Stromal cell of bone marrow (primary cell): Measurements from ENCODE around the gene ZNF888.
"Not testable (repeated sequence)": the region's sequence is repeated elsewhere in the genome, so short reads cannot be mapped to it uniquely, and the experiment has no call there.

Source experiments
- DNase-seq: peaks from one replicate; pipeline ENCODE4 v3.0.0-alpha.2; 2012; ENCODE audit warnings: low read depth

ZNF888 gene

DNA sequence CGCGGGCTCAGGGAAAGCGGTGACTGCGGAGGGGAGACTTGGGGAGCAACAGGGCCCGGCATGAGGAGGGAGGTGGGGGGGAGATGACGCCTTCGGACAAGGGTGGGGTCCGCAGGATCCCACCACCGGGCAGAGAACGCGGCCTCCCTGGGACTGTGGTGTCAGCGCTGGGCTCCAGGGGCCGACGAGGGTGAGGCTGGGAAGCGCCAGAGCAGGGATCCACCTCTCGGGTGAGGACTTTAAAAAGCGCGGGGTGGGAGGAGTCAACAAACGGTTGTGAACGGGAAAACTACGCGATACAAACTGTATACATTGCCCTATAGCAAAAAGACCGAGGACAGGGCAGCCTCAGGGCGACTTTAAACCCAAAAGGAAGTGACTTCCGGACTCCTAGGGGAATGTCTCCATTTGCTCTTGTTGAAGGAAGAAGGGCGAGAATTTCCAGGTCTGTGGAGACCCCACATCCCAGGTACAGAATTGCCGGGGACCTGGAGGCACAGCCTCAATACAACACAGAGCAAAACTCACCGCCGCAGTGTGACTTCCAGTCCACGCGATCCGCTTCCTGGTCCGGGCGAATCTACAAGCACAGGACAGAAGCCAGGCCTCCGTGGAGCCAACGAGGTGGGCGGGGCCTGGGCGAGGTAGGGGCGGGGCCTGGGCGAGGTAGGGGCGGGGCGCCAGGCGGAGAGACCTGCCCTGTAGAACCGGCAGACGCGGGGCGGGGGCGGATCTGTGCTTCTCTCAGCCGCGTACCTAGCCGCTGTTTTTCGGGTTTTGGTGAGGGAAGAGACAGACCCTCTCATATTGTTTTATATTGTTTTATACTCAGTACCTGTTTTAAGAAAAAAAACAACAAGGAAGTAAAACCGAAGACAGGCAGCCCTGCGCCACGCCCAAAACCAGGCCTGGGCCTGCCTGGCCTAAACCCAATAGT is at the start of gene ZNF888:
Gene ZNF888 (minus strand): TSS at position 588 of the 937 bp plus-strand sequence. CDS start 5,555 bp downstream, outside the sequence.
- peak; percentile 59 for DNase-seq

DNA sequence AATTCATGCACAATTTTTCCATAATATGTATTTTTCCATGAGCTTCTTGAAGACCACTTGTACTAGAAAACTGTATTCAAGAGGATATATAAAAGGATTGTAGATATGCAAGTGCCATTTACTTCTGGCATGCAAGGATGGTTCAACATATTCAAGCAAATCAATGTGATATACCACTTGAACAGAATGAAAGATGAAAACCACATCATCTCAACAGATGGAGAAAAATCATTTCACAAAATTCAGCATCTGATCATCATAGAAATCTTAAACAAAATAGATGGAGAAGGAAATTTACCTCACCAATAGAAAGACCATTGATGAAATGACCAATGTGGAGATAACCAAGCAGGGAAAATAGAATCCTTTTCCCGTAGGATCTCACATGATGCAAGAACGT is 44.5 kb upstream of the ZNF888 start:
- DNase-seq = no peak

DNA sequence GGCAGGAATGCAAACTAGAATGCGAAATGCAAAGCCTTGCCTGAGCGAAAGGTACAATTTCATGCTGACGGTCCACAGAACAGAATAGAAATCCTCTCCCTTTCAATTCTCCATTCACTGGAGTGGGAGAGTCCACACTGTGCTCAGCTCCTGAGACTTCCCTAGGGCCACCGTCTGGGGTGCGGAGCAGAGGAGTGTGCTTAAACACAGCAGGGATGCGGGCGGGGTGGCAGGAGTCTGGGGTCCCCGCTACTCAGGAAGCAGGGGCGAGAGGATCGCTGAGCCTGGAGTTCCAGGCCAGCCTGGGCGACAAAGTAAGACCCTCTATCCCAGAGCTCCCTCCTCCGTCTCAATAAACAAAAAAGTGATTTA is 40.0 kb upstream of the ZNF888 start:
- DNase-seq = no peak

DNA sequence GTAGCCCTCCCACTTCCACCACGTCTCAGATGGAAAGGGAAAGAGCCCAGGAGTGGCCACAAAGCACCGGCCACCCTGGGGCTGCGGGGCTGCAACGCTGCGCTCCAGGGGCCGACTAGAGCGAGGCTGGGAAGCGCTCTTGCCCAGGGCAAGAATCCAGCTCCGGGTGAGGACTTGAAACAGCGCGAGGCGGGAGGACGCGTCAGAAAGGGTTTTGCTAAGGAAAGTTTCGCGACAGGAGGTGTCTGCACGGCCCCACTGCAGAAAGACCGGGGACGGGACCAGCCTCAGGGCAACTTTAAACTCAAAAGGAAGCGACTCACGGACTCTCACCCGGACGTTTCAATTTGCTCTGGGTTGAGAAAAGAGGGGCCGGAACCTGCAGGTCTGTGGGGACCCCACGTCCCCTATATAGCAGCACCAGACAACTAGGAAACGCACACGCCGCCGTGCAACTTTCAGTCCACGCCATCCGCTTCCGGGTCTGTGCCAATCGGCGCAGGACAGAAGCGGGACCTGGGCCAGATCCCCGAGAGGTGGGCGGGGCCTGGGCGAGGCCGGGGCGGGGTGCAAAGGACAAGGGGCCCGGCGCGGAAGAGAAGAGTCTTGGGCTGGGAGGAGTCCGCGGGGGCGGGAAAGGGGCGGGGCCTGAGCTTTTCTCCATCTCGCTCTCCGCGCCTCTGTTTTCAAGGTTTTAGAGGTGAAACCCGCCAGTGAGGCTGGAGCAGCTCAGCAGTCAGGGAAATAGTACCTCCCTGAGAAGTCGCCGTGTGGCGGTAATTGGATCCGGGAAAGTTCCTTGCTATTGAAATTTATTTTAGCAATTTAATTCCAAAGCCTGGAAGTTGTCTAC is 39.4 kb upstream of the ZNF888 start, which contains the start of gene ZNF816:
Gene ZNF816 (minus strand): TSS at position 488 of the 853 bp plus-strand sequence. CDS start 6,792 bp downstream, outside the sequence.
- DNase-seq = peak; percentile 86

DNA sequence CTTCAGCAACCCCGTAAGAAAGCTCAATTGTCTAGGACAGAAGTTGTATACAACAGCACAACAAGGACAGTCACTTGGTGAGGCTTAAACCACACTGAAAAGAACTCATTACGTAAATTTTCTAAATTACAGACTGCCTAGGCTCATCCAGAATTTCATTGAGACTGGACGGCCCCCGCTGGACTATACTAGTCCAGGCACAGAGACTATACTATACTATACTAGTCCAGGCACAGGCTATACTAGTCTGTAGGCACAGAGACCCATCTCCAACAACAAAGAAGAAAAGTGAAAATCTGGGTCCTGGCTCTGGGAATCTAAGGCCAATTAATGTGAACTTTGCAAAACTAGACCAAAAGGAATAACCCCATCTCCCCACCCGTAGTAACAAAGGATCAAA is 38.8 kb upstream of the ZNF888 start:
- DNase-seq = peak; percentile 1

DNA sequence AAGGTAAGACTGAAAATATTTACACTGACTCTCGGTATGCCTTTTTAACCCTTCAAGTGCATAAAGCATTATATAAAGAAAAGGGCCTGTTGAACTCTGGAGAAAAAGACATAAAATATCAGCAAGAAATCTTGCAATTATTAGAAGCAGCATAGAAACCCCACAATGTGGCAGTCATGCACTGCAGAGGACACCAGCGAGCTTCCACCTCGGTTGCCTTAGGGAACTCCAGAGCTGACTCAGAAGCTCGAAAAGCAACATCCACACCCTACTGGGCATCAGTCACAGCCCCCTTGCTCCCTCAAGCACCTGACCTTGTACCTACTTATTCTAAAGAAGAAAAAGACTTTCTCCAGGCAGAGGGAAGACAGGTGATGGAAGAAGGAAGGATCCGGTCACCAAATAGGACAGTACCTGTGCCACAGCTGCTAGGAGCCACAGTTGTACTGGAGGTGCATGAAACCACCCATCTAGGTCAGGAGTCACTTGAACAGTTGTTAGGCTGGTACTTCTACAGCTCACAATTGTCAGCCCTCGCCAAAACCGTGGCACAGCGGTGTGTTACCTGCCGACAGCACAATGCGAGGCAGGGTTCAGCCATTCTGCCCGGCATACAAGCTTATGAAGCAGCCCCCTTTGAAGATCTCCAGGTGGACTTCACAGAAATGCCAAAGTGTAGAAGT is 36.5 kb upstream of the ZNF888 start:
- no peak for DNase-seq

DNA sequence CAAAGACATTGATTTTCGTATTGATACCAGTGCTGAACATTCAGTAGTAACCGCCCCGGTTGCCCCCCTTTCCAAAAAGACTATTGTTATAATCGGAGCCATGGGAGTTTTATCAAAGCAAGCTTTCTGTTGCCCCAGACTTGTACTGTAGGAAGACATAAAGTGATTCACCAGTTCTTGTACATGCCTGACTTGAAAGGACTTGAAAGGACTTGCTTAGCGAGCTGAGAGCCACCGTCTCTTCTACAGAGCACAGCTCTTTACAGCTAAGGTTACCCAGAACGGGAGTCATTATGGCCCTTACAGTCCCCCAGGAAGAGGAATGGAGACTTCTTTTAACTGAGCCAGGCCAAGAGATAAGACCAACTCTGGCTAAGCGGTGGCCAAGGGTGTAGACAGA is 34.4 kb upstream of the ZNF888 start:
- no peak for DNase-seq

DNA sequence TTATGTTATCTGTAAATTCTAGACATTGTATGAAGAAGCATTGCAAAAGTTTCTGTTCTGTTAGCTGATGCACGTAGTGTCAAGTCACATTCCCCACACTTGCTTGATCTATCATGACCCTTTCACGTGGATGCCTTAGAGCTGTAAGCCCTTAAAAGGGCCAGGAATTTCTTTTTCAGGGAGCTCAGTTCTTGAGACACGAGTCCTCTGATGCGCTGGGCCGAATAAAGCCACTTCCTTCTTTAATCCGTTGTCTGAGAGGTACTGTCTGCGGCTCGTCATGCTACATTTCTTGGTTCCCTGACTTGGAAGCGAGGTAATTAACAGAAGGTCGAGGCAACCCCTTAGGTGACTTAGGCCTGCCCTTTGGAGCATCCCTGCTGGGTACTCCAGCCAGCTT is 33.7 kb upstream of the ZNF888 start:
- DNase-seq = no peak

DNA sequence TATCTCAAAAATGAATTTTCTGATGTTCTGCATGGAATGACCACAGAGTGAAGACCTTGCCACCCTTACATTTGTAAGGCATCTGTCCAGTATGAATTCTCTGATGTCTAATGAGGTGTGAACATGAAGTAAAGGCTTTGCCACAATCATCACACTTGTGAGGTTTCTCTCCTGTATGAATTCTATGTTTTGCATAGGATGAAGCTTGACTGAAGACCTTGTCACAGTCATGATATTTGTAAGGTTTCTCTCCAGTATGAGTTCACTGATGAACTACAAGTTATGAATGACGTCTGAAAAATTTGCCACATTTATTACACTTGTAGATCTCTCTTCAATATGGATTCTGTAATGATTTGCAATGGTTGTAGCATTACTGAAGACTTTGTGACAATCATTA is 26.2 kb upstream of the ZNF888 start:
- DNase-seq = no peak

DNA sequence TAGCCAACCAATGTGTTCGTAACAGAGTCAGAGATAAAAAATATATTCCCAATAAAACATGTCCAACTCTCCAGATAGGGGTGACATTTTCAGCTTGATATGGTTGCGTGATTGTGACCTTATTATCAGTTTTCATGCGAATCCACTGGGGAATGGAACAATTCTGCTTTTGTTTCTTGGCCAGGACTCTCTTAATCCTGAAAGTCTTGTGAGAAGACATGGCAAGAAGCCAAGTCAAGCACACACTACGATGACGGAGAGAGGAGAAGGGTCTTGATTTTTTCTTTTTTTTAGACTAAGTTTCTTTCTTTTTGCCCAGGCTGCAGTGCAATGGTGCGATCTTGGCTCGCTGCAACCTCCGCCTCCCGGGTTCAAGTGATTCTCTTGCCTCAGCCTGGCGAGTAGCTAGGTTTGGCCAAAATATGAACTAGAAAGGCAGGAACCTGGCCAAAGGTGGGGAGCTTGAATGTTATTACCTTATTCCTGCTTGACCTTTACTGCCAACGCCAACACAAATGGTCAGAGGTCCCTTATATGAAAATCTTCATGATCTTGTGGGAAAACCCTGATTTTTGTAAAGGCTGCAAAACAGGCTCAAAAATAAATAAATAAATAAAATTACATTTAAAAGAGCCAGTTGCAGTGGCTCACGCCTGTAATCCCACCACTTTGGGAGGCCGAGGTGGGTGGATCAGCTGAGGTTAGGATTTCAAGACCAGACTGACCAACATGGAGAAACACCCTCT is 25.0 kb upstream of the ZNF888 start:
- DNase-seq = no peak

DNA sequence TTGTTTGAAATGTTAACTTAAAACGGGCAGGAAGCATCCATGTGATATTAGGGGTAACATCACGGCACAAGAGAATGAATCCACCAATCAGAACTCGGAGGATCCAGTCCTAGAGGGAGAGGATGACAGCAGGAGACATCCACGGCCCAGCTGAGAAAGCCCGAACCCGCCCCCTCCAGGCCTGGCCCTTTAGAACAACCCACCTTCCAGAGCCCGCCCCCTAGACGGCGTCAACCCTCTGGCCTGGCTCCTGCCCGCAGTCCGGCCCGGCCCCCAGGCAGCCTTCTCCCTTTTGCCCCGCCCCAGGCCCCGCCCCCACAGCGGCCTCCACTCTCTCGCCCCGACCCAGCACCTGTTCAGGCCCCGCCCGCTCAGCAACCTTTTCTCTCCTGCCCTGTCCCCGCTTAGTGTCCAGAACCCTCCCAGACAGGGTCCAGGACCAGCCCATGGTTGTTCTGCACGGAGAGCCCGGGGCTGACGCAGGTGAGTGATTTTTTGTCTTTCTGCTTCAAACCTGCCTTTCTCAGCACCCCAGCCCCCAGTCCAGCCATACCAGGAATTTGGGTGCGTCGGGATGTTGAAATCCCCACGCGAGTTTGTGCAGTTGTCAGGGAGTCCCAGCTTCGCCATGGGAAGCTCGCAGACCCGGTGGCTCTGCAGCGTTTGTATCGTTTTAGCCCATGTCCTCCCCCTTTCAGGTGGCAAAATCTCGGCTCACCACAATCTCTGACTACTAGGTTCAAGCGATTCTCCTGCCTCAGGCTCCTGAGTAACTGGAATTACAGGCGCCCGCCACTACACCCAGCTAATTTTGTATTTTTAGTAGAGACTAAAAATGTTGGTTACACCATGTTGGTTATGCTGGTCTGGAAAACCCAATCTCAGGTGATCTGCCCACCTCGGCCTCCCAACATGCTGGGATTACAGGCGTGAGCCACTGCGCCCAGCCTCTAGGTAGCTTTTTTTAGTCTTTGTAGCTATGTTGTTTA is 23.4 kb upstream of the ZNF888 start:
- DNase-seq = no peak

DNA sequence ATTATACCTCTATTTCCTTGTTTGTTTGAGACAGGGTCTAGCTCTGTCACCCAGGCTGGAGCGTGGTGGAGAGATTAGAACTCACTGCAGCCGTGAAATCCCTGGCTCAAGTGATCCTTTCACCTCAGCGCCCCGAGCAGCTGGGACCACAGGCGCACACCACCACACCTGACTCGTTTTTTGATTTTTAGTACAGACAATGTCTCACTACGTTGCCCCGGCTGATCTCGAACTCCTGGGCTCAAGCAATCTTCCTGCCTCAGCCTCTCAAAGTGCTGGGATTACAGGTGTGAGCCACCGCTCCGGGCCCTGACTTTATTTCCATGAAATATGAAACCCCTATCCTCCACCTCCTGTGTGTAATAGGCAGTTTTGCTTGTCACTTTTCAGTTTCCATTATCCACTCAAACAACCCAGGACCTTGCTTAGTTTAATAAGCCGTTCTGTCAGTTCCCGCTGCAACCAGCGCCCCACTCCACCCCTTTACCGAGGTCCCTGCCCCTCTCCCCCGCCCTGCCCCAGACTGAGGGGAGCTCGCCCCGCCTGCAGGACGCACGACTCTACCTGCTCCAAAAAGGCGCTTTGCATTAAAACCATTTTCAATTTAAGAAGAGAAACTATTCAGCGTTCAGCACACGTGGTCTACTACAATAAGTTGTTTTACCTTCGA is 22.6 kb upstream of the ZNF888 start:
- DNase-seq = no peak

DNA sequence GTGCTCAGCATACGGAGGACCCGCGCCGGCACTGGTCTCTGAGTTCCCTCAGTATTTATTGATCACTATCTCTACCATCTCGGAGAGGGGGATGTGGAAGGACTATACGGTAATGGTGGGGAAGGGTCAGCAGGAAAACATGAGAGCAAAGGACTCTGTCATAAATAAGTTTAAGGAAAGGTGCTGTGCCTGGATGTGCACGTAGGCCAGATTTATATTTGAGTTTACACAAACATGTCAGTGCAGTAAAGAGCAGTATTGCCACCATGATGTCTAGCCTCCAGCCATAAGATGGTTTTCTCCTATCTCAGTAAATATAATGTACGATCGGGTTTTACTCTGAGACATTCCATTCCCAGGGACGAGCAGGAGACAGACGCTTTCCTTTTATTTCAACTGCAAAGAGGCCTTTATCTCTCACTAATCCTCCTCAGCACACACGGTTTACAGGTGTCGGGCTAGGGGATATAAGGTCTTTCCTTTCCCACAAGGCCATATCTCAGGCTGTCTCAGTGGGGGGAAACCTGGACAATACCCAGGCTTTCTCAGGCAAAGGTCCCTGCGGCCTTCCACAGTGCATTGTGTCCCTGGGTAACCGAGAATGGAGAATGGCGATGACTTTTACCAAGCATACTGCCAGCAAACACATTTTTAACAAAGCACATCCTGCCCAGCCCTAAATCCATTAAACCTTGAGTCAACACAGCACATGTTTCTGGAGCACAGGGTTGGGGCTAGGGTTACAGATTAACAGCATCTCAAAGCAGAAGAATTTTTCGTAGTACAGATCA is 21.7 kb upstream of the ZNF888 start:
- DNase-seq = not testable (repeated sequence)

DNA sequence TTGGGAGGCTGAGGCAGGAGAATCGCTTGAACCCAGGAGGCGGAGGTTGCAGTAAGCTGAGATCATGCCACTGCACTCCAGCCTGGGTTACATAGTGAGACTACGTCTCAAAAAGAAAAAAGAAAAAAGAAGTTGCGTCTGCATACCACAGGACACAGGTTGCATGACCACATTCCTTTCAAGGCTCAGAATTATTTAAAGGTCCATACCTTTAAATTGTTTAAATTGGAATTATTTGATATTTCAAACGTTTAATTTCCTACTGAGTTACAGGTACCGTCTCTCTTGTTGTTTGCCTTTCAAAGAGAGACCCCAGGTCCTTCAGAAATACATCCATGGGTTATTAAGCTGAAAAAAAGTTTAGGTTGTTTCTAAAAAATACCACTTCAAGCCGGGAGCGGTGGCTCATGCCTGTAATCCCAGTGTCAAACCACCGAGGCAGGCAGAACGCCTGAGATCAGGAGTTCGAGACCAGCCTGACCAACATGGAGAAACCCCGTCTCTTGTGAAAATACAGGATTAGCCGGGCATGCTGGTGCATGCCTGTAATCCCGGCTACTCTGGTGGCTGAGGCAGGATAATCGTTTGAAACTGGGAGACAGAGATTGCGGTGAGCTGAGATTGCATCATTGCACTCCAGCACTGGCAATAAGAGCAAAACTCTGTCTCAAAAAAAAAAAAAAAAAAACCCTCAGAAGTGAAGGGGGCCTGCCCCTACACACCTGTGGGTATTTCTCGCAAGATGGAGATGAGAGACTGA is 20.8 kb upstream of the ZNF888 start:
- DNase-seq = no peak

DNA sequence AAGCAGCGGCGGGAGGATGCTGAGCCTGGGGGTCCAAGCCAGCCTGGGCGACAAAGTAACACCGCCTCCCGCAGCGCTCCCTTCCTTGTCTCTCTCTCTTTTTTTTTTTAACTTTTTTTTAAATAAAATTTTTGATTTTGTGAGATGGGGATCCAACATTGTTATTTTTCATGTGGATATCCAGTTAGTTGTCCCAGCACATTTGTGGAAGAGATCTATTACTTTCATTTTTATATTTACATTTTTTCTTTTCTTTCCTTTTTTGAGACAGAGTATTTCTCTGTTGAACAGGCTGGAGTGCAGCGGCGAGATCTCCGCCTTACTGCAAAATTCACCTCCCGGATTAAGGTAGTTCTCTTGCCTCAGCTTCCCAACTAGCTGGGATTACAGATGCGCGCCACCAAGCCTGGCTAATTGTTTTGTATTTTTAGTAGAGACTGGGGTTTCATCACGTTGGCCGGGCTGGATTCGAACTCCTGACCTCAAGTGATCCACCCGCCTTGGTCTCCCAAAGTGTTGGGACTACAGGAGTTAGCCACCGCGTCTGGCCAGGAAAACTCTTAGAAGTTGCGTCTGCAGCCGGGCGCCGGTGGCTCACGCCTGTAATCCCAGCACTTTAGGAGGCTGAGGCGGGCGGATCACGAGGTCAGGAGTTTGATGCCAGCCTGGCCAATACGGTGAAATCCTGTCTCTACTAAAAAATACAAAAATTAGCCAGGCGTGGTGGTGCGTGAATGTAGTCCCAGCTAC is 20.1 kb upstream of the ZNF888 start:
- DNase-seq = no peak

DNA sequence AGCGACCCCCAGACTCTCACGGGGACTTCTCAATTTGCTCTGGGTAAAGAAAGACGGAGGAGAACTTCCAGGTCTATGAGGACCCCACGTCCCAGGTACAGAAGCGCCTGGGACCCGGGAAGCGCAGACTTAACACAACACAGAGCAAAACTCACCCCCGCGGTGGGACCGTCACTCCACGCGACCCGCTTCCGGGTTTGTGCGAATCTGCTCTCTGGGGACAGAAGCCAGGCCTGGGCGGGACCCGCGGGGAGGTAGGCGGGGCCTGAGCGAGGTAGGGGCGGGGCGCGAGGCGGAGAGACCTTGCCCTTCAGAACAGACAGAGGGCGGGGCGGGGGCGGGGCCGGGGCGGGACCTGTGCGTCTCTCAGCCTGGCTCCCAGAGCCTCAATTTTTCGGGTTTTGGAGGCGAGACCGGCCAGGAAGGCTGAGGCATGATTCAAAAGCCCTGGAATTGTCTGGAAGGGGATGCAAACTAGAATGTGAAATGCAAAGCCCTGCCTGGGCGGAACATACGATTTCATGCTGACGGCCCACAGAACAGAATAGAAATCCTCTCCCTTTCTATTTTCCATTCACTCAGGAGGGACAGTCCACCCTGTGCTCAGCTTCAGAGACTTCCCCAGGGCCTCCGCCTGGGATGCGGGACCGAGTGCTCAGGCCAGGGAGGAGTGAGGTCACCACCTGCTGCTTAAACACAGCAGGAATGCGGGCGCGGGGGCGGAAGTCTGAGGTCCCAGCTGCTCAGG is 19.3 kb upstream of the ZNF888 start:
- peak; percentile 68 for DNase-seq

DNA sequence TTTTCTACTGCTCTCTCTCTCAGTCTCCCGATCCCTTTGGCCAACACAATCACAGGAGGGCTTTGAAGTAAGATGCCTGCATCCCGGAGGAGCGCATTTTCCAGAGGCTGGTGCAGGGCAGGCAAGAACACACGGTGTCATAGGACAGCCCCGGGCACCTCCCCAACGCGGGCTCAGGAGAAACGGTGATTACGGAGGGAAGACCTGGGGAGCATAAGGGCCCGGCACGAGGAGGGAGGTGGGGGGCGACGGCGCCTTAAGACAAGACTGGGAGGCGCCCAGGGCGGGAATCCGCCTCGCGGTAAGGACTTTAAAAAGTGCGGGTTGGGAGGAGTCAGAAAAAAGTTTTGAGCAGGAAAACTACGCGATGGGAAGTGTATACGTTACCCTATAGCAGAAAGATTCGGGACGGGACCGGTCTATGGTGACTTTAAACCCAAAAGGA is 18.7 kb upstream of the ZNF888 start:
- no peak for DNase-seq
